Nephron (organoid): ENCODE results near the gene RPEL1.
A peak's percentile ranks its signal among the peaks of the same experiment; 100 is the strongest.

Source experiments
- H3K27ac Mint-ChIP-seq, 3 experiments: 2 replicates each; pipeline ENCODE4 v1.8.0; 2020; ENCODE audit warnings: mixed read lengths in 3 of 3, mild to moderate bottlenecking in 2 of 3, moderate library complexity in 1 of 3
- H3K27me3 Mint-ChIP-seq: 2 replicates; pipeline ENCODE4 v1.8.0; 2021; ENCODE audit warnings: low read depth, mild to moderate bottlenecking, moderate library complexity, mixed read lengths
- H3K36me3 Mint-ChIP-seq: 2 replicates; pipeline ENCODE4 v1.8.0; 2020; ENCODE audit warnings: low read depth, mixed read lengths
- H3K4me1 Mint-ChIP-seq: 2 replicates; pipeline ENCODE4 v1.8.0; 2020; ENCODE audit warnings: mixed read lengths
- H3K4me3 Mint-ChIP-seq, 3 experiments: 2 replicates each; pipeline ENCODE4 v1.8.0; 2020; ENCODE audit warnings: mild to moderate bottlenecking in 3 of 3, mixed read lengths in 3 of 3, moderate library complexity in 2 of 3
- H3K9me3 Mint-ChIP-seq: 2 replicates; pipeline ENCODE4 v1.8.0; 2020; ENCODE audit warnings: mixed read lengths
- CTCF ChIP-seq, 3 experiments: fragments of 200-600 bp; sonication (generic); IDR thresholded peaks; one replicate each; pipeline ENCODE4 v1.5.0; 2021; ENCODE audit warnings: antibody characterized with exemption in 3 of 3; ENCODE audit not compliant: unreplicated experiment in 3 of 3

RPEL1 gene

GRCh38 chr10:103280031-103280430 lies 34.3 kb downstream of the RPEL1 start:
- peaks cover 76% of the 10 kb centered on the region for H3K27me3 Mint-ChIP-seq

GRCh38 chr10:103280506-103280905 lies 34.8 kb downstream of the RPEL1 start:
- peaks cover 5% of the 10 kb centered on the region for H3K36me3 Mint-ChIP-seq

More at GRCh38 chr10:103280031-103280430, 34.3 kb downstream of the RPEL1 start:
- TF ChIP-seq CTCF (IDR thresholded peaks at IDR 0.05; ENCODE audit: unreplicated experiment in 3 of 3), result no peak
- Mint-ChIP-seq H3K36me3 (peaks cover 5% of the 10 kb centered on the region), H3K4me1 (peaks cover 16% of the 10 kb centered on the region), H3K27ac (no peak overlapping the region), H3K9me3 (peaks cover 6% of the 10 kb centered on the region), H3K4me3 (peak overlapping the region in 1 of 3 experiments; percentile 61)

GRCh38 chr10:103281753-103282152 lies 36.1 kb downstream of the RPEL1 start:
- Mint-ChIP-seq H3K27ac (peak overlapping the region in 1 of 3 experiments; percentile 71), H3K36me3 (peaks cover 5% of the 10 kb centered on the region), H3K27me3 (peaks cover 59% of the 10 kb centered on the region), H3K4me1 (peaks cover 16% of the 10 kb centered on the region), H3K9me3 (peaks cover 6% of the 10 kb centered on the region), H3K4me3 (peak overlapping the region; percentile 15 to 58 (median 26))
- no peak for TF ChIP-seq CTCF (IDR thresholded peaks at IDR 0.05; ENCODE audit: unreplicated experiment in 3 of 3)

More at GRCh38 chr10:103280506-103280905, 34.8 kb downstream of the RPEL1 start:
- H3K4me1 Mint-ChIP-seq, result peaks cover 16% of the 10 kb centered on the region
- H3K27ac Mint-ChIP-seq, result no peak overlapping the region
- peaks cover 71% of the 10 kb centered on the region for H3K27me3 Mint-ChIP-seq
- TF ChIP-seq CTCF (IDR thresholded peaks at IDR 0.05; ENCODE audit: unreplicated experiment in 3 of 3), result no peak
- peaks cover 6% of the 10 kb centered on the region for H3K9me3 Mint-ChIP-seq
- peak overlapping the region in 1 of 3 experiments; percentile 13 for H3K4me3 Mint-ChIP-seq

GRCh38 chr10:103282961-103283360 lies 37.3 kb downstream of the RPEL1 start:
- Mint-ChIP-seq H3K27me3 (peaks cover 49% of the 10 kb centered on the region), H3K9me3 (peaks cover 6% of the 10 kb centered on the region), H3K4me1 (peaks cover 16% of the 10 kb centered on the region), H3K27ac (no peak overlapping the region), H3K36me3 (peaks cover 5% of the 10 kb centered on the region), H3K4me3 (no peak overlapping the region)
- TF ChIP-seq CTCF (IDR thresholded peaks at IDR 0.05; ENCODE audit: unreplicated experiment in 3 of 3), result no peak

- Mint-ChIP-seq H3K9me3 (peaks cover 3% of the 10 kb centered on the region), H3K27ac (no peak overlapping the region), H3K27me3 (peaks cover 45% of the 10 kb centered on the region), H3K4me1 (peaks cover 11% of the 10 kb centered on the region), H3K36me3 (no peaks in the 10 kb centered on the region), H3K4me3 (no peak overlapping the region)
- TF ChIP-seq CTCF (IDR thresholded peaks at IDR 0.05; ENCODE audit: unreplicated experiment in 3 of 3), result no peak
Measured at GRCh38 chr10:103284170-103284569, 38.5 kb downstream of the RPEL1 start.

GRCh38 chr10:103287992-103288391 lies 42.3 kb downstream of the RPEL1 start:
- TF ChIP-seq CTCF (IDR thresholded peaks at IDR 0.05; ENCODE audit: unreplicated experiment in 3 of 3), result no peak
- no peak overlapping the region for H3K4me3 Mint-ChIP-seq
- no peaks in the 10 kb centered on the region for H3K9me3 Mint-ChIP-seq
- no peak overlapping the region for H3K27ac Mint-ChIP-seq
- no peaks in the 10 kb centered on the region for H3K36me3 Mint-ChIP-seq
- H3K4me1 Mint-ChIP-seq, result no peaks in the 10 kb centered on the region
- H3K27me3 Mint-ChIP-seq, result peaks cover 13% of the 10 kb centered on the region
